ENCODE data around the gene WDR46.
A peak's percentile ranks its signal among the peaks of the same experiment; 100 is the strongest.
"Not testable (repeated sequence)": the region's sequence is repeated elsewhere in the genome, so short reads cannot be mapped to it uniquely, and the experiment has no call there.

The WDR46 gene

GRCh38 chr6:33292996-33293682 lies 4.1 kb upstream of the WDR46 start:
- Histone ChIP-seq H3K4me1 (ENCODE audit: control insufficient read depth, insufficient read depth, low read length) (peaks cover 19% of the 10 kb centered on the region), H3K27me3 (ENCODE audit: control insufficient read depth, insufficient read depth, low read length) (no peaks in the 10 kb centered on the region), H3K9ac (ENCODE audit: low read length) (no peak overlapping the region), H3K36me3 (ENCODE audit: control insufficient read depth, insufficient read depth, low read length) (peaks cover 18% of the 10 kb centered on the region), H3K4me3 (ENCODE audit: low read length) (no peak overlapping the region), H3K27ac (ENCODE audit: low read depth, low read length) (no peak overlapping the region)

- Histone ChIP-seq H3K36me3 (ENCODE audit: control insufficient read depth, insufficient read depth, low read length) (peaks cover 20% of the 10 kb centered on the region), H3K4me1 (ENCODE audit: control insufficient read depth, insufficient read depth, low read length) (peaks cover 18% of the 10 kb centered on the region), H3K9ac (ENCODE audit: low read length) (no peak overlapping the region), H3K27me3 (ENCODE audit: control insufficient read depth, insufficient read depth, low read length) (no peaks in the 10 kb centered on the region), H3K27ac (ENCODE audit: low read depth, low read length) (no peak overlapping the region), H3K4me3 (ENCODE audit: low read length) (peak overlapping the region; percentile 66)
These were observed 1.4 kb upstream of the WDR46 start for GRCh38 chr6:33290459-33290858.

- peaks cover 20% of the 10 kb centered on the region for H3K36me3 ChIP-seq (ENCODE audit: control insufficient read depth, insufficient read depth, low read length)
- H3K4me3 ChIP-seq (ENCODE audit: low read length), result peak overlapping the region; percentile 66
- peak overlapping the region; percentile 36 for H3K9ac ChIP-seq (ENCODE audit: low read length)
- peaks cover 18% of the 10 kb centered on the region for H3K4me1 ChIP-seq (ENCODE audit: control insufficient read depth, insufficient read depth, low read length)
- H3K27ac ChIP-seq (ENCODE audit: low read depth, low read length), result peak overlapping the region; percentile 65
- no peaks in the 10 kb centered on the region for H3K27me3 ChIP-seq (ENCODE audit: control insufficient read depth, insufficient read depth, low read length)
These were observed 811 bp upstream of the WDR46 start for GRCh38 chr6:33289784-33290315.

GRCh38 chr6:33288141-33288920 lies 708 bp downstream of the WDR46 start:
- peaks cover 11% of the 10 kb centered on the region for H3K36me3 ChIP-seq (ENCODE audit: control insufficient read depth, insufficient read depth, low read length)
- H3K27ac ChIP-seq (ENCODE audit: low read depth, low read length), result peak overlapping the region; percentile 65
- no peaks in the 10 kb centered on the region for H3K27me3 ChIP-seq (ENCODE audit: control insufficient read depth, insufficient read depth, low read length)
- peak overlapping the region; percentile 66 for H3K4me3 ChIP-seq (ENCODE audit: low read length)
- peak overlapping the region; percentile 13 for H3K9ac ChIP-seq (ENCODE audit: low read length)
- H3K4me1 ChIP-seq (ENCODE audit: control insufficient read depth, insufficient read depth, low read length), result peaks cover 18% of the 10 kb centered on the region

GRCh38 chr6:33286946-33287914 lies 1.8 kb downstream of the WDR46 start:
- Histone ChIP-seq H3K9ac (ENCODE audit: low read length) (no peak overlapping the region), H3K4me1 (ENCODE audit: control insufficient read depth, insufficient read depth, low read length) (peaks cover 18% of the 10 kb centered on the region), H3K4me3 (ENCODE audit: low read length) (no peak overlapping the region), H3K36me3 (ENCODE audit: control insufficient read depth, insufficient read depth, low read length) (peaks cover 11% of the 10 kb centered on the region), H3K27me3 (ENCODE audit: control insufficient read depth, insufficient read depth, low read length) (no peaks in the 10 kb centered on the region), H3K27ac (ENCODE audit: low read depth, low read length) (no peak overlapping the region)

GRCh38 chr6:33285214-33285613 lies 3.8 kb downstream of the WDR46 start:
- not testable (repeated sequence) for H3K9ac ChIP-seq (ENCODE audit: low read length); H3K27me3 ChIP-seq (ENCODE audit: control insufficient read depth, insufficient read depth, low read length); H3K27ac ChIP-seq (ENCODE audit: low read depth, low read length); H3K36me3 ChIP-seq (ENCODE audit: control insufficient read depth, insufficient read depth, low read length); H3K4me3 ChIP-seq (ENCODE audit: low read length)
- peaks cover 16% of the 10 kb centered on the region for H3K4me1 ChIP-seq (ENCODE audit: control insufficient read depth, insufficient read depth, low read length)

- Histone ChIP-seq H3K36me3 (ENCODE audit: control insufficient read depth, insufficient read depth, low read length) (peaks cover 22% of the 10 kb centered on the region), H3K9ac (ENCODE audit: low read length) (no peak overlapping the region), H3K27ac (ENCODE audit: low read depth, low read length) (no peak overlapping the region), H3K4me3 (ENCODE audit: low read length) (no peak overlapping the region), H3K4me1 (ENCODE audit: control insufficient read depth, insufficient read depth, low read length) (peaks cover 10% of the 10 kb centered on the region), H3K27me3 (ENCODE audit: control insufficient read depth, insufficient read depth, low read length) (no peaks in the 10 kb centered on the region)
These were observed 8.5 kb downstream of the WDR46 start for GRCh38 chr6:33280539-33280938.

- no peak overlapping the region for H3K9ac ChIP-seq (ENCODE audit: low read length)
- H3K27ac ChIP-seq (ENCODE audit: low read depth, low read length), result no peak overlapping the region
- H3K36me3 ChIP-seq (ENCODE audit: control insufficient read depth, insufficient read depth, low read length), result peaks cover 23% of the 10 kb centered on the region
- peaks cover 10% of the 10 kb centered on the region for H3K4me1 ChIP-seq (ENCODE audit: control insufficient read depth, insufficient read depth, low read length)
- H3K27me3 ChIP-seq (ENCODE audit: control insufficient read depth, insufficient read depth, low read length), result no peaks in the 10 kb centered on the region
- H3K4me3 ChIP-seq (ENCODE audit: low read length), result no peak overlapping the region
These were observed 9.0 kb downstream of the WDR46 start for GRCh38 chr6:33279971-33280511.

GRCh38 chr6:33279257-33279695 lies 9.8 kb downstream of the WDR46 start:
- H3K4me1 ChIP-seq (ENCODE audit: control insufficient read depth, insufficient read depth, low read length), result peaks cover 10% of the 10 kb centered on the region
- peaks cover 27% of the 10 kb centered on the region for H3K36me3 ChIP-seq (ENCODE audit: control insufficient read depth, insufficient read depth, low read length)
- no peak overlapping the region for H3K9ac ChIP-seq (ENCODE audit: low read length)
- H3K27me3 ChIP-seq (ENCODE audit: control insufficient read depth, insufficient read depth, low read length), result no peaks in the 10 kb centered on the region
- H3K27ac ChIP-seq (ENCODE audit: low read depth, low read length), result no peak overlapping the region
- H3K4me3 ChIP-seq (ENCODE audit: low read length), result no peak overlapping the region

GRCh38 chr6:33278810-33279209 lies 10.2 kb downstream of the WDR46 start:
- H3K27ac ChIP-seq (ENCODE audit: low read depth, low read length), result no peak overlapping the region
- peaks cover 30% of the 10 kb centered on the region for H3K36me3 ChIP-seq (ENCODE audit: control insufficient read depth, insufficient read depth, low read length)
- no peak overlapping the region for H3K9ac ChIP-seq (ENCODE audit: low read length)
- H3K4me1 ChIP-seq (ENCODE audit: control insufficient read depth, insufficient read depth, low read length), result peaks cover 14% of the 10 kb centered on the region
- H3K27me3 ChIP-seq (ENCODE audit: control insufficient read depth, insufficient read depth, low read length), result no peaks in the 10 kb centered on the region
- H3K4me3 ChIP-seq (ENCODE audit: low read length), result no peak overlapping the region

- H3K27me3 ChIP-seq (ENCODE audit: control insufficient read depth, insufficient read depth, low read length), result no peaks in the 10 kb centered on the region
- no peak overlapping the region for H3K4me3 ChIP-seq (ENCODE audit: low read length)
- H3K27ac ChIP-seq (ENCODE audit: low read depth, low read length), result no peak overlapping the region
- H3K36me3 ChIP-seq (ENCODE audit: control insufficient read depth, insufficient read depth, low read length), result peaks cover 30% of the 10 kb centered on the region
- H3K4me1 ChIP-seq (ENCODE audit: control insufficient read depth, insufficient read depth, low read length), result peaks cover 15% of the 10 kb centered on the region
- H3K9ac ChIP-seq (ENCODE audit: low read length), result no peak overlapping the region
These were observed 10.7 kb downstream of the WDR46 start for GRCh38 chr6:33278392-33278741.

All from rectal smooth muscle tissue (tissue), 1 donor.